HG02884 (cell line): ENCODE measurements around the gene PDCD1.

Experiments used
- ATAC-seq: cut with Tn5 transposase; IDR thresholded peaks from one replicate; pipeline ENCODE4 v1.9.1; 2021; ENCODE audit warnings: mild to moderate bottlenecking, moderate library complexity; ENCODE audit not compliant: unreplicated experiment

Gene PDCD1

DNA sequence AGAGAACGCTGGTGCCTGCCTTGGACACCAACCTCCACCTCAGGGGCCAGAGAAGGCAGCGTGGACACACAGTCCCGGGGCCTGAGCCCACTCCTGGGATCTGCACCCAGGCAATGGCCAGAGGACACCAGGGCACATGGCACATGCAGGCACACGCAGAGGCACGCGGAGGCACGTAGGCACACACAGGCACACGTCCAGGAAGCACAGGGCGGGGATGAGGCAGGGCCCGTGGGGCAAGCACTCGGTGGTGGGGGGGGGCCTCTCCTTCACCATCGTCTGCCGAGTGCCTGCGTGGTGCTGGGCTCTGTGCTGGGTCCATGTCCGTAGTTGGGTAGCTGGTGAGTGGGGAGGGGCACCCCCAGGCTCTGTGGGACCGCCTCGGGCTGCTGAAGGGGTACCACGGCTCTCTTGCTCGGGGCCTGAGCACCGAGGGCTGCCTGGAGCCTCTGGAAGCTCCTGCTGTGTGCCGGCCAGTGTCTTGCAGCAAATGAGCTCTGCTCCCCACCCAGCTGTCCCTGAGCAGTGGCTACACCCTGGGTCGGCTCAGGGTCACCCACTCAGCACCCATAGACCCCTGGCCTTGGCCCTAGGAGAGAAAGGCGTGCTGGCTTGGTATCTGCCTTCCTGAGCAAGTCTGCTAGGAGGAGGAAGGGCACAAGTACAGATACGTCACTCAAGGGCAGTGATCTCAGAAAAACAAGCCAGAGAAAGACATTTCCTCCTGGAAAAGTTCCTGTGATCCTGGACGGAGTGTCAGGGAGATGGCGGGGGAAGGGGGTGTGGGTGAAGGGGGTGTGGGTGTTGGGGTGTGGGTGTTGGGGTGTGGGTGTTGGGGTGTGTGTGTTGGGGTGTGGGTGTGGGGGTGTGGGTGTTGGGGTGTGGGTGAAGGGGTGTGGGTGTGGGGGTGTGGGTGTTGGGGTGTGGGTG, 37.3 kb upstream of the PDCD1 start:
- ATAC-seq = no peak

DNA sequence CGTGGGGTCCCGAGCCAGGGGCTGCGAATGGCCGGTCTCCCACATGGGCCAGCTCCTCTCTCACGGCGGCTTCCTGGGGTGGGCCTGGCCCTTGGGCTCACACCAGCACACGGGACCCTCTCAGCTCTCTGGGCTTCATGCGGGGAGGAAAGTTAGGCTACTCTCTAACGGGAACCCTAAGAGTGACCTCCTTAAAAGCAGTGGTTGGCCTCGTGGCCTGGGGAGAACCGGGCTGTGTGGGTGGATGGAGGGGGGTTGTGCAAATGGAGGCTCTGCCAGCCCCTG, 36.7 kb upstream of the PDCD1 start:
- no peak for ATAC-seq

DNA sequence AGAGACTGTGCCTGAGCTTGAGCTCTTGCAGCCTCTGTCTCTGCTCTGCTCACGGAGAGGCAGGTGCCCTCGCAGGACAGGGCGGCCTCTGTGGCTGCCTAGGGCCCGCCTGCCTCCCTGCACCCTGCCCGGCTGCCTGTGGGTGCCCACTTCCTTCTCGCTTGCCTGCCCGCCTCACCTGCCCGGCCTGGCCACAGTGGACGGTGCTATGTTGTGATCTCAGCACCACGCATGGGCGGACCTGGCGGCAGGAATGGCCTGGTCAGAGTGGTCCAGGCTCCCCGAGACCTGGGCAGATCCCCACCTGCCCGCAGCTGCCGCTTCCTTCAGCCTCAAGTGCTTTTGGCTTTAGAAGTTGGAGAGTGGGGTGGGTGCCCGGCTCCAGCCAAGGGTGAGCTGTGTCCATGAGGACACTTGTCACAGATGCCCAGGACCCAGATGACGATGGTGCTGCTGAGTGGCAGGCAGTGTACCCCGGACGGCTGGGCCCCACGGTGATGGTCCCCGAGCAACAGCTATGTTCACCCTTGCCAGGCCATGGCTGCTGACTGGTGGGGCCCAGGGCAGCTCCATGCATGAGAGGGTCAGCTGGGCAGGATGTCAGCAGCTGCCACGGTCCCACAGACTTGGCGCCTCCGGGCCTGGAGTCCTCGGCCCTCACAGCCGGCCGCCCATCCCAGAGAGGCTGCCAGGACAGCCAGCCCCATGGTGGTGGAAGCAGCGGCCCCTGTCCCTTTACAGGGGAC, 36.2 kb upstream of the PDCD1 start:
- no peak for ATAC-seq

- no peak for ATAC-seq
Measured at GRCh38 chr2:241894056-241894641, 35.5 kb upstream of the PDCD1 start.

DNA sequence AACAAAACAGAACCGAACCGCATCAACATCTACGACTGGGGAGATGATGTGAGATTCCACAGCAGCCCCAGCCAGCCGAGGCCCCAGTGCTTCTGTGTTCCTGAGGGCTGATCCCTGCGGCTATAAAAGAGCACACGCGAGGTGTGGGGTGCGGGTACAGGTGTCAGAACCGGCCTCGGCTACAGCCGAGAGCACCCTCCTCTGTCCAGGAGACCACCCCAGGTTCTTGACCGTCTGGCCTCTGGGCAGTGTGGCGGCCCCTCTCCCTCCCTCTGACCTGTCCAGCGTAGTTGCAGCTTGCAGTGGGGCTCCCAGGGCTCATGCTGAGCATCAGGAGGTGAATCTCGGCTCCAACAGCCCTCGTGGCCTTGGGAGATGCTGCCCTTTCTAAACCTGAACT, 34.6 kb upstream of the PDCD1 start:
- ATAC-seq = no peak

DNA sequence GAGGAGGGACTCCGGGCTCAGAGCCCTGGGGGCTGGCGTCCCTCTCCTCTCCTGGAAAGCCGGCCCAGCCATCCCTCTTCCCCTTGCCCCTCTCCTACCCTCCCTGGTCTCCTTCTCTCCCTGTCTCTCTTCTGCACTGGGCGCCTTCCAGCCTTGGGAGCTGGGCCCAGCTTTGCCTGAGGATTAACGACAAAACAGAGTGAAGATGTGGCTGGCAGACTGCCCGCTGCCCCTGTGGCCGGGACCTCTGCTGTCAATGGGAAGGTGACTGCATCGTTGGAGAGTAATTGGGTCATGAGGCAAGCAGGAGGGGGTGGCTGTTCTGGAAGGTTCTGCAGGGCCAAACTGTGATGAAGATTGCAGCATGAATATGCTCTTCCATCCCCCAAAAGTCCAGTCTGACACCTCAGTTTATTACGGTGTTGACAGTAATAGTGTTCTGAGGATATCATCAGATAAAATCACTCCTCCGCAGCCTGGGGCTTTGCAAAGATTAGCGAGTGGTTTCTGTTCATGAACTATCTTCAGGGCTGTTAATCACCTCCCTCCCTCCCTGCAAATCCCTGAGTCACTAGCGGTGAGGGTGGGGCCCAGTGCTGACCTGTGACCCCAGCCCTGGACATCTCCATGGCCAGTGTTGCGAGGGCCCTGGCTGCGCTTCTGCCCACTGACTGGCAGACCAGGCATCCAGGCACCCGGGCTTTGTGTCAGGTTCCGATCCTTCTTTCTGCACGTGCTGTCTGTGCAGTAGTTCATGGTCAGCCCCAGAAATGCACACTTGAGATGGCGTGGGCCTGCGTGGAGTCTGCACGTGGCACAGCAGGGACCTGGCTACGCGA, 33.8 kb upstream of the PDCD1 start:
- ATAC-seq = no peak

GRCh38 chr2:241891988-241892298, 33.2 kb upstream of the PDCD1 start:
- ATAC-seq = no peak

DNA sequence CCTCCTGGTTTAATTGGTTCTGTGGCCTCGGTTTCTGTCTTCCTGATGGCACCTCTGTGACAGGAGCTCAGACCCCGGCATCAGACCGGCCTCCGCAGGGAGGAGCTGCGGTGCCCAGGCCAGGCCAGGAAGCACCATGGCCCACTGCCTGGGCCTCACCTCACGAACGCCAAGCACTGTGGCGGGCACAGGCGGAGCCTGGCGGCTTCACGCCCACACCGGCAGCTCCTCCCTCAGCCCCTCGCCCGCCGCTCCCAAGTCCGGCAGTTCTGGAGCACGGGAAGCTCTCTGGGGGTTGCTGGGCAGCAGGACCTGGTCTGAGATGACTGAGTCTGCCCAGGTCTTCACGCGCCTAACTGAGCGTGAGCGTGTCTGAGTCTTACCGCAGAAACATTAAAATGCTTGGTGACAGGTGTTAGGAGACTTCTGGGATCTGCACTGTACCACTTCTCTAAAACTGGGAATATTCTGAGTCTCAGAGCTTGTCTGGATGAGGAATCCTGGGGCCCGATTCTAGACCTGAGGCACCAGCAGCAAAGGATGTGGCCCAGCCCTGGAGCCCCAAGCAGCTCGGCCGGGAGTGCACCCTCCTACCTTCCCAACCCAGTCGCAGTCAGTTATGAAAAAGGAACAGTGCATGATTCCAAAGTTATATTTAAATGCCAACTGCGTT, 32.8 kb upstream of the PDCD1 start:
- ATAC-seq = no peak

DNA sequence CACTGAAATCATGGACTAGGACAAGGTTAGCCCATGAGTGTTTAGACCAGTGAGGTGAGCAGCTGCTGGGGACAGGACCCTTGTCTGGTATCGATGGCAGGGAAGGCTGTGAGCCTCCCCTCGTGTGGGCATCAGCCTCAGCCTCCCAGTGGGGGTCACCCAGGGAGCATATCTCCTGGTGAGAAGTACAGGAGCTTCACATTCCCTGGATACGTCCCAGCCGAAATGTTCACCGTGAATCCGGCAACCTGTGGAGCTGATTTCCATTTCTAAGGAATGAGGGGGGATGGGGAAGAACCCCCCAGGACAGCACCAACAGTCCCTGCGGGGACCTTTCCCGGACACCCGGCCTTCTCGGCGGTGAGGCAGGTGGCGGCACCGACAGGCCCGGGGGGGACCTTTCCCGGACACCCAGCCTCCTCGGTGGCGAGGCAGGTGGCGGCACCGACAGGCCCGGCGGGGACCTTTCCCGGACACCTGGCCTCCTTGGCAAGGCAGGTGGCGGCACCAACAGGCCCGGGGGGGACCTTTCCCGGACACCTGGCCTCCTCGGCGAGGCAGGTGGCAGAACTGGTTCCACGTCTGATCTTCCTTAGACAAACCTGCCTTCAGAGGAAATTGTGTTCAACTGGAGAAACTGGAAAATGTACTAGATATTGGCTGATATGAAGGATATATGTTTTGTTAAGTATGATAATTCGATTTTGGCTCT, 32.0 kb upstream of the PDCD1 start:
- no peak for ATAC-seq

- ATAC-seq = no peak
Measured at GRCh38 chr2:241888641-241889040, 29.9 kb upstream of the PDCD1 start.

DNA sequence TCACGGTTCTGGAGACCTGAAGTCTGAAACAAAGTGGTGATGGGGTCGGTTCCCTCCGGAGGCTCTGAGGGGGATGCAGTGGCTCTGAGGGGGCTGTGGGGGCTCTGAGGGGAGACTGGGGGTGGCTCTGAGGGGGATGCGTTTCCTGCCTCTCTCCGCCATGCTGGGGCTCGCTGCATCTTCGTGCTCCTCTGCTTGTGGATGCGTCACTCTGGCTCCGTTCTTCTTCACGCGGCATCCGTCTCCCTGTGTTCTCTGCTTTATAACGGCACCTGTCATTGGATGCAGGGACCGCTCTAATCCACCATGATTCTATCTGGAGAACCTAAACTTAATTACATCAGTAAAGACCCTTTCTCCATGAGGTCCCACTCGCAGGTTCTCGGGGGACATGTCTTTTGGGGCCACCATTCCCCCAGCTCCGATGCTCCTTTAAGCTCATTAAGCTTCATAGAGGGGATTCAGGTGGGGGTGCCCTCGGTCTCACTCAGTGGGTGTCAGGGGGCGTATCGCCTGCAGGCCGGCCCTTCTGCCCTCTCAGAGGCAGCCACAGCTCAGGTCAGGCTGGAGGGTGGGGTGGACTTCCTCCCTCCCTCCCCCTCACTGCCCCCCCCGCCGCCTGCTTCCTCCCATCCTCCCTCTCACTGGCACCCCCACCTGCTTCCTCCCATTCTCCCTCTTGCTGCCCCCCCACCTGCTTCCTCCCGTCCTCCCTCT, 29.3 kb upstream of the PDCD1 start:
- ATAC-seq = no peak

GRCh38 chr2:241886840-241887447, 28.2 kb upstream of the PDCD1 start:
- no peak for ATAC-seq

GRCh38 chr2:241885946-241886643, 27.4 kb upstream of the PDCD1 start:
- no peak for ATAC-seq

DNA sequence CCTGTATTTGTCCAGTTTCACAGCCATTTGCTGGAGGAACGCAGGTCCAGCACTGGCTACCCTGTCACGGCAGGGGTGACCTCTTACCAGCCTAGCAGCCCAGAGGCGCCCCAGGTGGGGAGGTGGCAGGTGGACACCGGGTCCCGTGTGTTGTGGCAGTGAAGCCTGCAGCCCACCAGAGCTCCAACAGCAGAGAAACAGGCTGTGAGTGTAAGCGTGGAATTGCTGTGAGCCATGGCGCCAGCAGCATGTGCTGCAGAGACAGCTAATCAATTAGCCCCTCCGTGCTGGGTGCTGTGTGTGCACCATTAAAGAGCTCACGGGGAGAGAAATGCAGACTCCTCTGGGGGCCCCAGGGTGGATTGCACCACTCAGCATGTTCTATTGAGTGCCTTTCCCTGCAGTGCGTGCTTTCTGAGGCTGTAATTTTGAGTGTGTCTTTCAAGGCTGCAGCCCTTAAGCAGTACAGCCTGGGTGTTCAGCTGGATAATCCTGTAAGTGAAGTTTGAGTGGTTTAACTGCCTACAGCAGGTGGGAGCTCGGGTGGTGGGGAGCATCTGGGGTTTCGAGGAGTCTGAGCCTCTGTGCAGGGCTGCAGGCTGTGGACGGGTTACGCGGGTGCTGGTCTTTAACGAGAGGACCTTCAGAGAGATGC, 26.7 kb upstream of the PDCD1 start:
- no peak for ATAC-seq

GRCh38 chr2:241884951-241885290, 26.2 kb upstream of the PDCD1 start:
- no peak for ATAC-seq

- peak; percentile 61 for ATAC-seq
Measured at GRCh38 chr2:241882091-241882625, 23.5 kb upstream of the PDCD1 start.

DNA sequence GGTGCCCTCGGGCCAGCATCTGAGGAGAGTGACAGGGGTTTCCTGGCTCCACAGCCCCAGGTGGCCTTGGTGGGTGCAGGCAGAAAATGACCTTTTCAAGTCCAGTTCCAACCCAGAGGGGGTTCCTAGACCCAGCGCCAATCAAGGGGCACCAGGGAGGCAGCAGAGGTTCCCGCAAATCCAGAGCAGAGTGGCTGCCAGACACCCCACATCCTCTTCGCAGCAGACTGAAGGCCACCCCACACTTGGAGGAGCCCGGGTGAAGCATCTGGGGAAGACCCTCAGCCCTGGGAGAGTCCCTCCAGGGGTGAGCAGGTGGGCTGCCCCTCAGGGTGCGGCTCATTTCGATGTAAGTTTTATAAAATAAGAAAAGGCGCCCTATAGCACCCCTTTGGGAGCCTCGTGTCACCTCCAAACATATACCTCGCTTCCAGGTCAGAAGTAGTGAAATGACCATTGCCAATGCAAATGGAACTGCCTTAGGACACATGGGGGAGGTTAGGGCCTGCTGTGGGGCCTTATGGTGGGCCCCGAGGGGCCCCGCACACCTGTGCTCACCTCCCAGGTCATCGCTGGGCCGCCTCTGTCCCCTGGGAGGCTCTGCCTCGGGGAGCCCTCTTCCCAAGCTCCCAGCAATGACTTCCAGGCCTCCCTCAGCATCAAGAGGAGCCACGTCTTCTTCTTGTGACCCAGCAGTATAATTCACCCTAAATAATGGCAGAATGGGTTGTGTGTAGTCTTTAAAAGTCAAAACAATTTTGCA, 21.8 kb upstream of the PDCD1 start:
- ATAC-seq = no peak
